ENCODE data around the gene GRIK1.
"Not testable (repeated sequence)": the region's sequence is repeated elsewhere in the genome, so short reads cannot be mapped to it uniquely, and the experiment has no call there.

The GRIK1 gene

DNA sequence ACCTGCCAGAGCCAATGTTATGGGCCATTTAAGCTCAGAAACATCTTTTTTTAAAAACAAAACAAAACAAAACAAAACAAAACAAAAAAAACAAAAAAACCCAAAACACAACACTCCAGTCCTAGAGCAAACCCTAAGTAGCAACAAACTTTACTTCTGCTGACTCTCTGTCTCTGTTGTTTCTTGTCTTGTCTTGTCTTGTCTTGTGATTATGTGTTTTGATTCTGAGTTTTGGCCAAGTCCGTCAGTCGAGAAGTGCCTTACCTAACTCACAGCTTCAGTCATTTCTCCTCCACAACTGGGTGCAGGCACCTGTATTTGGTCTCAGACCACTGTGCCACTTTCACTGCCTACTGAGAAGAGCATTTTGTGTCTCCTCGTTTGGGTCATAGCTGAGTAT, 333.2 kb downstream of the GRIK1 start:
- TF ChIP-seq, protein P1, sequence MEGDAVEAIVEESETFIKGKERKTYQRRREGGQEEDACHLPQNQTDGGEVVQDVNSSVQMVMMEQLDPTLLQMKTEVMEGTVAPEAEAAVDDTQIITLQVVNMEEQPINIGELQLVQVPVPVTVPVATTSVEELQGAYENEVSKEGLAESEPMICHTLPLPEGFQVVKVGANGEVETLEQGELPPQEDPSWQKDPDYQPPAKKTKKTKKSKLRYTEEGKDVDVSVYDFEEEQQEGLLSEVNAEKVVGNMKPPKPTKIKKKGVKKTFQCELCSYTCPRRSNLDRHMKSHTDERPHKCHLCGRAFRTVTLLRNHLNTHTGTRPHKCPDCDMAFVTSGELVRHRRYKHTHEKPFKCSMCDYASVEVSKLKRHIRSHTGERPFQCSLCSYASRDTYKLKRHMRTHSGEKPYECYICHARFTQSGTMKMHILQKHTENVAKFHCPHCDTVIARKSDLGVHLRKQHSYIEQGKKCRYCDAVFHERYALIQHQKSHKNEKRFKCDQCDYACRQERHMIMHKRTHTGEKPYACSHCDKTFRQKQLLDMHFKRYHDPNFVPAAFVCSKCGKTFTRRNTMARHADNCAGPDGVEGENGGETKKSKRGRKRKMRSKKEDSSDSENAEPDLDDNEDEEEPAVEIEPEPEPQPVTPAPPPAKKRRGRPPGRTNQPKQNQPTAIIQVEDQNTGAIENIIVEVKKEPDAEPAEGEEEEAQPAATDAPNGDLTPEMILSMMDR (IDR thresholded peaks at IDR 0.05; ENCODE audit: insufficient read depth, low read length, poor library complexity, severe bottlenecking): no peak
- Histone ChIP-seq H3K36me3 (ENCODE audit: control insufficient read depth, insufficient read depth, low read length) (no peaks in the 10 kb centered on the region), H3K27me3 (replicated peaks; ENCODE audit: control insufficient read depth, insufficient read depth, low read length) (no peaks in the 10 kb centered on the region), H3K4me3 (replicated peaks; ENCODE audit: low read depth, low read length) (no peak overlapping the region)
- no peak for DNase-seq (ENCODE audit: extremely low read depth, insufficient read length)

DNA sequence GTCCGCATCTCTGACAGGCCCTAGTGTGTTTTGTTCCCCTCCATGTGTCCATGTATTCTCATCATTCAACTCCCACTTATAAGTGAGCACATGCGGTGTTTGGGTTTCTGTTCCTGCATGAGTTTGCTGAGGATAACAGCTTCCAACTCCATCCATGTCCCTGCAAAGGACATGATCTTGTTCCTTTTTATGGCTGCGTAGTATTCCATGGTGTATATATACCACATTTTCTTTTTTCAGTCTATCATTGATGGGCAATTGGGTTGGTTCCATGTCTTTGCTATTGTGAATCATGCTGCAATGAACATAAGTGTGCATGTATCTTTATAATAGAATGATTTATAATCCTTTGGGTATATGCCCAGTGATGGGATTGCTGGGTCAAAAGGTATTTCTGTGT, 334.6 kb downstream of the GRIK1 start:
- not testable (repeated sequence) for H3K4me3 ChIP-seq (replicated peaks; ENCODE audit: low read depth, low read length); DNase-seq (ENCODE audit: extremely low read depth, insufficient read length); H3K36me3 ChIP-seq (ENCODE audit: control insufficient read depth, insufficient read depth, low read length); H3K27me3 ChIP-seq (replicated peaks; ENCODE audit: control insufficient read depth, insufficient read depth, low read length)

DNA sequence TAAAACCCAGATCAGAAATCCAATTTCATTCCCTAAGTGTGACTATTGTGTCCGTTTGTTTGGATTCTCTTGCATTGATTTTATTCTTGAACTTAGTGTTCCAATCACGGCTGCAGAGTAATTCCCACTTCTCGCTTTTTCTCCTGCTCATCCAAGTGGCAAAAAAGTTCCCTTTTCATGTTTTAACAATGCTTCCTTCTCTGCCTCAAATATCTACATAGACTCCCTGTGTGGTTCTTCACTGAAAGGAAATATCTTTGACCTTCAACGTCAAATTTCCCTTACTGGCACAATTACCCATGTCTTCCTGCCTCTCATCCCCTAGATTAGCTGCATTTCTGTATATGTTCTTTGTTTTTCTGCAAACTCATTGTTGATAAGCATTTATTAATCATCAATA, 335.7 kb downstream of the GRIK1 start:
- DNase-seq (ENCODE audit: extremely low read depth, insufficient read length): no peak
- H3K4me3 ChIP-seq (replicated peaks; ENCODE audit: low read depth, low read length): no peak overlapping the region
- no peaks in the 10 kb centered on the region for H3K36me3 ChIP-seq (ENCODE audit: control insufficient read depth, insufficient read depth, low read length)
- no peaks in the 10 kb centered on the region for H3K27me3 ChIP-seq (replicated peaks; ENCODE audit: control insufficient read depth, insufficient read depth, low read length)
- TF ChIP-seq, protein P1 (IDR thresholded peaks at IDR 0.05; ENCODE audit: insufficient read depth, low read length, poor library complexity, severe bottlenecking): no peak

DNA sequence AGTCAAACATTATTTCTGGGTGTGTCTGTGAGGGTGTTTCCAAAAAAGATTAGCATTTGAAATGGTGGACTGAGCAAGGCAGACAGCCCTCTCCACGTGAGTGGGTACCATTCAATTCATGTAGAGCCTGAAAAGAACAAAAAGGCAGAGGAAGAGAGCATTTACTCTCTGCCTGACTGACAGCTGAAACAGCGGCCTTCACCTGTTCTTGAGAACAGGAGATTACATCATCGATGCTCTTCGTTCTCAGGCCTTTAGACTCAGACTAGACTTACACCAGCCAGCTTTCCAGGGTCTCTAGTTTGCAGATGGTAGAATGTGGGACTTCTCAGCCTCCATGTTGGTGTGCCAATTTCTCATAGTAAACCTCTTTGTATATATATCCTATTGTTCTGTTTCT, 338.7 kb downstream of the GRIK1 start:
- TF ChIP-seq, protein P1 (IDR thresholded peaks at IDR 0.05; ENCODE audit: insufficient read depth, low read length, poor library complexity, severe bottlenecking): no peak
- Histone ChIP-seq H3K4me3 (replicated peaks; ENCODE audit: low read depth, low read length) (no peak overlapping the region), H3K36me3 (ENCODE audit: control insufficient read depth, insufficient read depth, low read length) (no peaks in the 10 kb centered on the region), H3K27me3 (replicated peaks; ENCODE audit: control insufficient read depth, insufficient read depth, low read length) (no peaks in the 10 kb centered on the region)
- no peak for DNase-seq (ENCODE audit: extremely low read depth, insufficient read length)

DNA sequence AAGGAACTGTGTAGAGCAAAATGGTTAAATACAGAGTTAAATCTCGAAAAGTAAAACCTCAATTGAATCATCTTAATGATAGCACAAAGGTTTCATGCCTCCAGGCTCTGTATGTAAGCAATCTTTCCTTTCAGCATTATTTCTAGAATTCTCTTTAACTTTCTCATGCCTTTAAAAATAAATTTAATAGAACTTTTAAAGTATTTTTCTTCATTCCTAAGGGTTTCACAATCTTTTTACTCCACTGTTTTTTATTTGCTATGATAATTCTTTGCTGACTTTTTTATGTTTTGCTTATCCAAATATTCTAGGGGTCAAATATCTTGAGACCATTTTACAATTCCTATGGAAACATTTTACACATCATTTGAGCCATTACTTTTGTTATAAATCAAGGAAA, 353.1 kb downstream of the GRIK1 start:
- TF ChIP-seq, protein P1 (IDR thresholded peaks at IDR 0.05; ENCODE audit: insufficient read depth, low read length, poor library complexity, severe bottlenecking): no peak
- no peaks in the 10 kb centered on the region for H3K36me3 ChIP-seq (ENCODE audit: control insufficient read depth, insufficient read depth, low read length)
- no peaks in the 10 kb centered on the region for H3K27me3 ChIP-seq (replicated peaks; ENCODE audit: control insufficient read depth, insufficient read depth, low read length)
- H3K4me3 ChIP-seq (replicated peaks; ENCODE audit: low read depth, low read length): no peak overlapping the region
- no peak for DNase-seq (ENCODE audit: extremely low read depth, insufficient read length)

DNA sequence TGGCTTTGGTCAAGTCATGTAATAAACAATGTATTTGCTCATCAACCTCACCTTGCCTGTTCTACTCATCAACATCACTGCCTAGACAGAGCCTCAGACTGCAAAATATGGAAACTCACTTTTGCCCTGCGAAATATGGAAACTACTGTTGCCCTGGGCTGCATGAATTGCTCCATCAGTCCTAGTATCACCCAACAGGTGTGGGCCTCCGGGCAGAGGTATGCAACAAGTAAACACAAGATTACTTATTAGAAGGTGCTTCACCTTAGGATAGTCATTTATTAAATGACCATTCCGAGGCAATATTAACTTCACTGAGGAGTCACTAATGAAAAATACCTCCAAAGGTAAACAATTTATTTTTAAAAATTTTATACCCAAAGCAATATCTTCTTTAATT, 354.3 kb downstream of the GRIK1 start:
- no peak overlapping the region for H3K4me3 ChIP-seq (replicated peaks; ENCODE audit: low read depth, low read length)
- TF ChIP-seq, protein P1 (IDR thresholded peaks at IDR 0.05; ENCODE audit: insufficient read depth, low read length, poor library complexity, severe bottlenecking): no peak
- H3K27me3 ChIP-seq (replicated peaks; ENCODE audit: control insufficient read depth, insufficient read depth, low read length): no peaks in the 10 kb centered on the region
- no peaks in the 10 kb centered on the region for H3K36me3 ChIP-seq (ENCODE audit: control insufficient read depth, insufficient read depth, low read length)
- DNase-seq (ENCODE audit: extremely low read depth, insufficient read length): no peak
